ENCODE results near the gene WNT11.

Gene WNT11

GRCh38 chr11:76206077-76206326 lies 300 bp downstream of the WNT11 start:
- no peak for TF ChIP-seq CTCF (conservative IDR thresholded peaks at IDR 0.05; ENCODE audit: low read depth)
- H3K27ac ChIP-seq = no peak overlapping the region
- CTCF ChIA-PET = no interaction called here
- POLR2A ChIA-PET (ENCODE audit: low non-redundant PET) = no interaction called here
- DNase-seq (ENCODE audit: low spot score) = no peak

GRCh38 chr11:76205252-76206076 lies 838 bp downstream of the WNT11 start:
- no peak for TF ChIP-seq CTCF (conservative IDR thresholded peaks at IDR 0.05; ENCODE audit: low read depth)
- ChIA-PET CTCF (interaction anchor here (0.5 to 0.7 kb wide), 3 partner anchors 128 to 715 kb away, joined by 3 to 4 read pairs (median 3); partner anchors contain the start of gene GVQW3), POLR2A (ENCODE audit: low non-redundant PET) (no interaction called here)
- DNase-seq (ENCODE audit: low spot score) = no peak
- no peak overlapping the region for H3K27ac ChIP-seq

- DNase-seq (ENCODE audit: low spot score) = no peak
- H3K27ac ChIP-seq = no peak overlapping the region
- POLR2A ChIA-PET (ENCODE audit: low non-redundant PET) = no interaction called here
- TF ChIP-seq CTCF (conservative IDR thresholded peaks at IDR 0.05; ENCODE audit: low read depth) = no peak
- CTCF ChIA-PET = no interaction called here
Observed at GRCh38 chr11:76203937-76204336, 2.4 kb downstream of the WNT11 start.

GRCh38 chr11:76203131-76203925 lies 3.0 kb downstream of the WNT11 start:
- no peak for DNase-seq (ENCODE audit: low spot score)
- ChIA-PET CTCF (interaction anchor here (0.6 kb wide), 1 partner anchor 348 kb away, joined by 4 read pairs; no protein-coding TSS in a partner anchor), POLR2A (ENCODE audit: low non-redundant PET) (no interaction called here)
- no peak overlapping the region for H3K27ac ChIP-seq
- TF ChIP-seq CTCF (conservative IDR thresholded peaks at IDR 0.05; ENCODE audit: low read depth) = no peak

GRCh38 chr11:76201672-76202412 lies 4.5 kb downstream of the WNT11 start:
- no peak for TF ChIP-seq CTCF (conservative IDR thresholded peaks at IDR 0.05; ENCODE audit: low read depth)
- POLR2A ChIA-PET (ENCODE audit: low non-redundant PET) = no interaction called here
- H3K27ac ChIP-seq = no peak overlapping the region
- no peak for DNase-seq (ENCODE audit: low spot score)
- CTCF ChIA-PET = no interaction called here

GRCh38 chr11:76201056-76201455 lies 5.2 kb downstream of the WNT11 start:
- H3K27ac ChIP-seq = no peak overlapping the region
- no peak for TF ChIP-seq CTCF (conservative IDR thresholded peaks at IDR 0.05; ENCODE audit: low read depth)
- ChIA-PET CTCF (no interaction called here), POLR2A (ENCODE audit: low non-redundant PET) (no interaction called here)
- DNase-seq (ENCODE audit: low spot score) = no peak
